Cardiac muscle cell (in vitro differentiated cells and primary cell): ENCODE results near the gene ARHGEF3. TPM values are rescaled to one million over a fixed set of nuclear protein-coding genes. Genes with fewer than 3 reads are reported as not detected.
A peak's percentile ranks its signal among the peaks of the same experiment; 100 is the strongest.

Experiments
- DNase-seq, 2 donors: peaks; one replicate each; pipeline versions ENCODE4 v3.0.0 to v3.0.0-alpha.2; 2010 to 2017; ENCODE audit warnings: low read depth in 1 of 2, low spot score in 1 of 2
- H3K27ac ChIP-seq: fragments of 200-600 bp; sonication (generic); 2 replicates; pipeline ENCODE4 v1.5.1; 2016
- H3K27me3 ChIP-seq: fragments of 200-600 bp; sonication (generic); 2 replicates; pipeline ENCODE4 v1.6.0; 2016; ENCODE audit warnings: control low read depth
- H3K36me3 ChIP-seq: fragments of 200-600 bp; sonication (generic); 2 replicates; pipeline ENCODE4 v1.5.1; 2016; ENCODE audit warnings: control low read depth
- H3K4me1 ChIP-seq: fragments of 200-600 bp; sonication (generic); 2 replicates; pipeline ENCODE4 v1.8.1; 2017; ENCODE audit warnings: low read depth, mild to moderate bottlenecking, mixed run types
- H3K4me3 ChIP-seq: fragments of 200-600 bp; sonication (generic); 2 replicates; pipeline ENCODE4 v1.5.1; 2016; ENCODE audit warnings: mild to moderate bottlenecking
- H3K9me3 ChIP-seq: fragments of 200-600 bp; sonication (generic); 2 replicates; pipeline ENCODE4 v1.5.1; 2017; ENCODE audit warnings: low read depth, mild to moderate bottlenecking, control low read depth
- polyA plus RNA-seq: library from polyadenylated mRNA; unstranded; fragments of >200 nt; fragmentation: Nextera tagmentation; extraction: Ambion mirVana; gene quantifications from 2 replicates; pipeline ENCODE4 v1.2.1, GENCODE V29; 2016
- total RNA-seq: library from RNA; depleted of rRNA; stranded (reverse); fragments of >200 nt; gene quantifications from 2 replicates; pipeline ENCODE4 v1.2.3, GENCODE V29; 2016
- TF ChIP-seq, protein P1 (sequence below): IDR thresholded peaks from 2 replicates; pipeline ENCODE4 v1.5.1; 2012; ENCODE audit warnings: low read depth, mild to moderate bottlenecking, low read length

Gene ARHGEF3
- total and polyA plus RNA-seq, 2 experiments from 2014 or later = 9.3 to 12.8 TPM

DNA sequence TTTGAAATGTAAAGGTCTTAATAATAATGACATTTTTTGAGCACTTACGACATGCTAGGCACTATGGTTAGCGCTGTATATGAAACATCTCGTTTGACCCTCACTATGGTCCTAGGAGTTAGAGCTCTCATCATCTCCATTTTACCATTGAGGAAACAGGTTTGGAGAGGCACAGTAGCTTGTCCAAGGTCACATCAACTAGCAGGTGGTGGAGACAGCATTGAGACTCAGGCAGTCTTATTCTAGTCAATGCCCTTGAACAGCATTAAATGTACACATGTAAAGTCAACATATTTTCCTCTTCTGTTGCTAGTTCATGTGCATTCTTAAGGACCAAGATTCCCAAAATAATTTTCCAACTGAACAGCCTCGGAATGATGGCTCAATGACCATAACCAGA lies 4.8 kb downstream of the ARHGEF3 start:
- TF ChIP-seq, protein P1, sequence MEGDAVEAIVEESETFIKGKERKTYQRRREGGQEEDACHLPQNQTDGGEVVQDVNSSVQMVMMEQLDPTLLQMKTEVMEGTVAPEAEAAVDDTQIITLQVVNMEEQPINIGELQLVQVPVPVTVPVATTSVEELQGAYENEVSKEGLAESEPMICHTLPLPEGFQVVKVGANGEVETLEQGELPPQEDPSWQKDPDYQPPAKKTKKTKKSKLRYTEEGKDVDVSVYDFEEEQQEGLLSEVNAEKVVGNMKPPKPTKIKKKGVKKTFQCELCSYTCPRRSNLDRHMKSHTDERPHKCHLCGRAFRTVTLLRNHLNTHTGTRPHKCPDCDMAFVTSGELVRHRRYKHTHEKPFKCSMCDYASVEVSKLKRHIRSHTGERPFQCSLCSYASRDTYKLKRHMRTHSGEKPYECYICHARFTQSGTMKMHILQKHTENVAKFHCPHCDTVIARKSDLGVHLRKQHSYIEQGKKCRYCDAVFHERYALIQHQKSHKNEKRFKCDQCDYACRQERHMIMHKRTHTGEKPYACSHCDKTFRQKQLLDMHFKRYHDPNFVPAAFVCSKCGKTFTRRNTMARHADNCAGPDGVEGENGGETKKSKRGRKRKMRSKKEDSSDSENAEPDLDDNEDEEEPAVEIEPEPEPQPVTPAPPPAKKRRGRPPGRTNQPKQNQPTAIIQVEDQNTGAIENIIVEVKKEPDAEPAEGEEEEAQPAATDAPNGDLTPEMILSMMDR = no peak
- H3K4me1 ChIP-seq = peaks cover 3% of the 10 kb centered on the region
- peaks cover 4% of the 10 kb centered on the region for H3K27me3 ChIP-seq
- H3K9me3 ChIP-seq = no peaks in the 10 kb centered on the region
- no peaks in the 10 kb centered on the region for H3K36me3 ChIP-seq
- H3K4me3 ChIP-seq = no peak overlapping the region
- no peak for DNase-seq
- no peak overlapping the region for H3K27ac ChIP-seq

DNA sequence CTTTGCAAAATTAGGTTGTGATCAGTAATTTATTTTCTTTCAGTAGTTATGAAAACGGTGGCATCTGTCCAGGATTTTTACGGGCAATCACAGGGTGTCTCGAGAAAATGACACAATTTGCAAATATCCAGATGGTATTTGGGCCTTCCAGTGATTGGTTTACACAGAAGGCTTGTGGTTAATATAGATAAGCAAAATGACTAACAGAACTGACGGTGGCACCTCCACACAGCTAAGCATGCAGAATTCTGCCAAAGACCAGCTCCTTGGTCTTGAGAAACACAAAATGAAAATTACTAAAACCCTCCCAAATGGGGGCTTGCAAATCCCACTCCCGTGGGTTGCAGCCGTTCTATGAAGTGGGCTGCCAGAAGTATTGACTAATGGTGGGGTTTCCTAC lies 5.5 kb downstream of the ARHGEF3 start:
- DNase-seq = peak in 1 of 2 donors; percentile 91
- Histone ChIP-seq H3K27ac (no peak overlapping the region), H3K36me3 (no peaks in the 10 kb centered on the region), H3K9me3 (no peaks in the 10 kb centered on the region), H3K27me3 (peaks cover 4% of the 10 kb centered on the region), H3K4me3 (no peak overlapping the region), H3K4me1 (peaks cover 3% of the 10 kb centered on the region)
- TF ChIP-seq, protein P1 = no peak

DNA sequence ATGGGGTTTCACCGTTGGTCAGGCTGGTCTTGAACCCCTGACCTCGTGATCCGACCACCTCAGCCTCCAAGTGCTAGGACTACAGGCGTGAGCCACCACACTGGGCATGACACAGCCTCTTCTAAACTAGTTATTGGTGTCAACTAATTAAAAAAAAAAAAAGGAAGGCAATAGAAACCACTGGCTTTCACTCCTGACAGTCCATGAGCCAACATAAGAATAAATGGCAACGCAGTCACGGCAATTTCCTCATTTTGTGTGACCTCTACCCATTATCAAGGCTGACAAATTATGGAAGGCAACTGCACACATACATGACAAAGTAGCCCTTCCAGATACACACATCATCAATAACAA lies 5.9 kb downstream of the ARHGEF3 start:
- H3K27ac ChIP-seq = no peak overlapping the region
- no peak for DNase-seq
- TF ChIP-seq, protein P1 = no peak
- peaks cover under 1% of the 10 kb centered on the region for H3K27me3 ChIP-seq
- H3K36me3 ChIP-seq = no peaks in the 10 kb centered on the region
- no peak overlapping the region for H3K4me3 ChIP-seq
- H3K4me1 ChIP-seq = peaks cover 4% of the 10 kb centered on the region
- no peaks in the 10 kb centered on the region for H3K9me3 ChIP-seq

DNA sequence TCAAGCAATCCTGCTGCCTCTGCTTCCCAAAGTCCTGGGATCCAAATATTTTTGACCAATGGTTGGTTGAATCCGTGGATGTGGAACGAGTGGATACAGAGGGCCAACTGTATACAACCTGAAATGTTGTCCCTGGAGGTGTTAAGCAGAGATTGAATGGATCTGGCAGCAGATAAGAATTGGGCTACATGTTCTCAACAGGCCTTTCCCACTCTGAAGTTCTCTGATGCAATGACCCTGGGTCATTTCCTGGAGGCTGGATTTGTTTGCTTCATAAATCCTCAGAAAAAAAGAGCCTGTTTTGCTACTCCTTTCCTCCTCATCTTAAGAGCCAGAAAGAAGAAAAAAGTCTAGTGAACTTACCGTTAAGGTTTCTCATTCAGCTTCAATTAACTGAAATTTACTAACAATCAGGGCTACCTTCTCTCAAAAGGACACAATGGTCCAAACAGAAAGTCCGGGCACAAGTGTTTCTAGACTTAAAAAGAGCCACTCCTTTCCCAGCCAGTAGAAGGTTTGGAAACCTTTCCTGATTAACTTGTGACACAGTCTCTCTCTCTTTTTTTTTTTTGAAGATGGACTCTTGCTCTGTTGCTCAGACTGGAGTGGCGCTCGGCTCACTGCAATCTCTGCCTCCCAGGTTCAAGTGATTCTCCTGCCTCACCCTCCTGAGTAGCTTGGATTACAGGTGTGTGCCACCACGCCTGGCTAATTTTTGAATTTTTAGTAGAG lies 6.5 kb downstream of the ARHGEF3 start:
- peak in 1 of 2 donors; percentile 86 for DNase-seq
- Histone ChIP-seq H3K27ac (no peak overlapping the region), H3K27me3 (no peaks in the 10 kb centered on the region), H3K4me1 (peaks cover 9% of the 10 kb centered on the region), H3K4me3 (no peak overlapping the region), H3K9me3 (no peaks in the 10 kb centered on the region), H3K36me3 (no peaks in the 10 kb centered on the region)
- TF ChIP-seq, protein P1 = no peak

DNA sequence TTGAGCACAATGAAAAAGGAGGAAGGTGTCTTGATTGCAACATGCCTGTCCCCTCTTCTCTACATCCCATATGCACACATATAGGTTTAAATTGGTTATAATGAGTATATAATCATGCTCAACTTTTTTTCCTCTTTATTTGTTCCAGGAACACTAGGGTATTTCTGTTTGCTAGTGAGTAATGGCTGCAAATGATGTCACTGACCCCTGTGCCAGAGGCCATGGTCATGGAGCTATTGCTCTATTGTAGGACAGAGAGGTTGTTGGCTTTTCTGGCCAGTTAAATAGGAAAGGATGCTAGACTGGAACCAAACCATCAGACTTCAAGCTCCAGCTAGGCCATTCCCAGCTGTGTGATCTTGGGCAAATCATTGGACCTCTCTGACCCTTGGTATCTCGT lies 9.6 kb downstream of the ARHGEF3 start:
- peaks cover 12% of the 10 kb centered on the region for H3K4me1 ChIP-seq
- no peaks in the 10 kb centered on the region for H3K36me3 ChIP-seq
- DNase-seq = no peak
- no peak overlapping the region for H3K27ac ChIP-seq
- H3K4me3 ChIP-seq = no peak overlapping the region
- H3K9me3 ChIP-seq = no peaks in the 10 kb centered on the region
- no peaks in the 10 kb centered on the region for H3K27me3 ChIP-seq
- TF ChIP-seq, protein P1 = no peak
